Measurements from ENCODE around the gene APMAP. TPM values are rescaled to one million over a fixed set of nuclear protein-coding genes. Genes with fewer than 3 reads are reported as not detected.

APMAP gene
- total RNA-seq, 4 donors from 2014 or later: 45.3 to 83.1 (median 54.1) TPM

DNA sequence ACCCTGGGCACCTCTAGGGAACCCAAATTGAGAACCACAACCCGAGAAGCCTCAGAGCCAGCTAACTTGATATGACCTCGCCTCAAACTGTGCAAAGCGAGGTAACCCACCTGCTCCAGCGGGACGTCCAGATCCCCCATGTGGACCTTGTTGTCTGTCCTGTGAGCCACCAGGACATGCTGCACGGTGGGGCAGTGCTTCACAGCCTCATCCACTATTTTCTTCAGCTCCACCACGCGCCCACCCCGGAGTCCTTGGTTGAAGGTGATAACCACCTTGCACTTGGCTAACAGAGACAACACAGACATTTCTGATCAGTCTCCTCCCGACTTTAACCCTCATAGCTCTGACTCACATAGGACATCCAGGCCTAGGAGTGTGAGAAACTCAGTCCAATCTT is 30.8 kb upstream of the APMAP start:
- Histone ChIP-seq H3K36me3 (peaks cover 0 to 52% (median 0%) of the 10 kb centered on the region in 3 donors), H3K4me1 (peaks cover 0 to 62% (median 14%) of the 10 kb centered on the region in 4 donors), H3K27me3 (no peaks in the 10 kb centered on the region), H3K4me3 (no peak overlapping the region), H3K27ac (no peak overlapping the region), H3K9me3 (no peaks in the 10 kb centered on the region)
- WGBS, 2 donors: 86 to 92% methylated on average over 9 to 10 of the region's 10 CpGs
- TF ChIP-seq, protein P1, sequence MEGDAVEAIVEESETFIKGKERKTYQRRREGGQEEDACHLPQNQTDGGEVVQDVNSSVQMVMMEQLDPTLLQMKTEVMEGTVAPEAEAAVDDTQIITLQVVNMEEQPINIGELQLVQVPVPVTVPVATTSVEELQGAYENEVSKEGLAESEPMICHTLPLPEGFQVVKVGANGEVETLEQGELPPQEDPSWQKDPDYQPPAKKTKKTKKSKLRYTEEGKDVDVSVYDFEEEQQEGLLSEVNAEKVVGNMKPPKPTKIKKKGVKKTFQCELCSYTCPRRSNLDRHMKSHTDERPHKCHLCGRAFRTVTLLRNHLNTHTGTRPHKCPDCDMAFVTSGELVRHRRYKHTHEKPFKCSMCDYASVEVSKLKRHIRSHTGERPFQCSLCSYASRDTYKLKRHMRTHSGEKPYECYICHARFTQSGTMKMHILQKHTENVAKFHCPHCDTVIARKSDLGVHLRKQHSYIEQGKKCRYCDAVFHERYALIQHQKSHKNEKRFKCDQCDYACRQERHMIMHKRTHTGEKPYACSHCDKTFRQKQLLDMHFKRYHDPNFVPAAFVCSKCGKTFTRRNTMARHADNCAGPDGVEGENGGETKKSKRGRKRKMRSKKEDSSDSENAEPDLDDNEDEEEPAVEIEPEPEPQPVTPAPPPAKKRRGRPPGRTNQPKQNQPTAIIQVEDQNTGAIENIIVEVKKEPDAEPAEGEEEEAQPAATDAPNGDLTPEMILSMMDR (IDR thresholded peaks at IDR 0.05): no peak
- no peak for TF ChIP-seq POLR2A (IDR thresholded peaks at IDR 0.05)
- DNase-seq (ENCODE audit: low spot score in 2 of 2): no peak

DNA sequence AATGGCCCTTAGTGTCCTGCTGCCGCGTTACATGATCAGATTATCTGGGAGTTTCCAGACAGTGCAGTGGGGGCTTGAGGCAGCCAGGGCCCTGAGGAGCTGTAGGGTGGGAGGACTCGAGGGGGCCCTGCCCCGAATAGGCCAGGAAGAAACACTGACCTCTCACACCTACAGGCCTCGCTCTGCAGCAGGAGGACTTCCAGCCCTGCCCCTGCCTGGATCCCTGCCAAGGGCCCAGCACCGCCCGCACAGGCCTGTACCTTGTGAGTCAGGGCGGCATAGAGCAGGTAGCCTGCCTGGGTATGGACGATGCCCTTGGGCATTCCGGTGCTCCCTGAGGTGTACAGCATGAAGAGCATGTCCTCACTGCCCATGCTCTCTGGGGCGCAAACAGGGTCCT is 30.1 kb upstream of the APMAP start:
- Histone ChIP-seq H3K4me3 (no peak overlapping the region), H3K27ac (peak overlapping the region in 1 of 4 donors; percentile 1), H3K36me3 (peaks cover 0 to 59% (median 0%) of the 10 kb centered on the region in 3 donors), H3K9me3 (no peaks in the 10 kb centered on the region), H3K4me1 (peaks cover 0 to 55% (median 11%) of the 10 kb centered on the region in 4 donors), H3K27me3 (no peaks in the 10 kb centered on the region)
- peak in 1 of 2 donors; percentile 9 for DNase-seq (ENCODE audit: low spot score in 2 of 2)
- WGBS, 2 donors: 73 to 81% methylated on average over 8 to 10 of the region's 11 CpGs
- TF ChIP-seq EP300 (IDR thresholded peaks at IDR 0.05): no peak
- TF ChIP-seq, protein P1 (IDR thresholded peaks at IDR 0.05): no peak
- no peak for TF ChIP-seq POLR2A (IDR thresholded peaks at IDR 0.05)

DNA sequence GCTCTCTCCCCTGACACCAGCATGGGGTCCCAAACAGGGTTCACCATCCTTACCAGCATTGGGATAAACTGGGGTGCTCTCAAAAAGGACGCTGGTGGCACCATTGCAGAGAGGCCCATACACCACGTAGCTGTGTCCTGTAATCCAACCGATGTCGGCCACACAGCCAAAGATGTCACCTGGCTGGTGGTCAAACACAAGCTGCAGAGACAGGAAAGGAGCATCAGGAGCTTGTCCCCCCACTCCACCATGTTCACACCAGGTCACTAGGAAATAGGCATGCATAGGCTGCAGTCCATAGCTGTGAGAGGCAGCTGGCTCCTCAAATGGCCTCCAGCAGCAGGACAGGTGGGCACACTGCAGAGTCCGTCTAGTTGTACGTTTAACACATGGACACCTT is 28.8 kb upstream of the APMAP start:
- peaks cover 0 to 41% (median 2%) of the 10 kb centered on the region in 4 donors for H3K4me1 ChIP-seq
- H3K9me3 ChIP-seq: no peaks in the 10 kb centered on the region
- WGBS, 2 donors: 99 to 100% methylated on average over 2 to 6 of the region's 6 CpGs
- H3K36me3 ChIP-seq: peaks cover 0 to 72% (median 0%) of the 10 kb centered on the region in 3 donors
- H3K27me3 ChIP-seq: no peaks in the 10 kb centered on the region
- no peak overlapping the region for H3K27ac ChIP-seq
- H3K4me3 ChIP-seq: no peak overlapping the region
- no peak for DNase-seq (ENCODE audit: low spot score in 2 of 2)
- TF ChIP-seq, protein P1 (IDR thresholded peaks at IDR 0.05): no peak
- TF ChIP-seq POLR2A (IDR thresholded peaks at IDR 0.05) (no peak), EP300 (IDR thresholded peaks at IDR 0.05) (no peak)

DNA sequence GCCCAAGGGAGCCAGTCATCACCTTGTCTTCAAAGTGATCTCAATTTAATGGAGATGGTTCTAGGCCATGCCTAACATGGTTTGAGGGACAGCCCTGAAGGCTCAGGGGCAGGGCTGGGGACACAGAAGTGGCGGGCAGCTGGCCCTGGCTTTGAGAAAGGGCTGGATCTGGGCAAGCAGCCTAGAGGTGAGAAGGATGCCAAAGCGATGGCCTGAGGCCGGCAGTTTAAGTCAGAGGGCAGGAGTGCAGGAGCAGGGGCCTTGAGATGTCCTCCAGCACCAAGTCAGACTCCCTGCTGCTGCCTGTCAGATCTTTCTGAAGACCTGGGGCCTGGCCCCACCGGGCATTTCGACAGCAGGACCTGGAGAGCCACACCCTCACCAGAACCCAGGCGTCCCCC is 28.4 kb upstream of the APMAP start:
- no peak for DNase-seq (ENCODE audit: low spot score in 2 of 2)
- 81 to 86% methylated on average over 6 of the region's 6 CpGs for WGBS, 2 donors
- TF ChIP-seq EP300 (IDR thresholded peaks at IDR 0.05) (no peak), POLR2A (IDR thresholded peaks at IDR 0.05) (no peak)
- TF ChIP-seq, protein P1 (IDR thresholded peaks at IDR 0.05): no peak
- no peaks in the 10 kb centered on the region for H3K9me3 ChIP-seq
- H3K36me3 ChIP-seq: peaks cover 0 to 77% (median 0%) of the 10 kb centered on the region in 3 donors
- H3K27me3 ChIP-seq: no peaks in the 10 kb centered on the region
- H3K4me1 ChIP-seq: peaks cover 0 to 37% (median 2%) of the 10 kb centered on the region in 4 donors
- no peak overlapping the region for H3K4me3 ChIP-seq
- H3K27ac ChIP-seq: no peak overlapping the region

DNA sequence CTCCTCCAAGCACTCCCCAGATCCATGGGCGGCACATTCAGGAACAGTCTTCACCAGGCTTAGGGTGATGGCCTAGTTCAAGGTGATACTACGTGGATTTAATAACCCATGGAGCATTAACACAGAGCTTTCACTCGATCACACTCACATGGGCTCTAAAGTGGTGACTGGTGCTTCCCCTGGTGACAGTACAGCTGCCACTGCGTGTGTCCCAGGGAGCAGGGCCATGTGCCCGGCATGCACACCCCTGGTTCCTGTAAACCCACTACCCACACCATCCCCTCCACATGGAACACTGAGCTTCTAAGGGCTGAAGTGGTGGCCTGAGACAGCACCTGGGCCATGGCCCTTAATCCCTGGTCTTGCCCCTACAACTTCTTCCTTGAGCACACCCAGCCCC is 27.8 kb upstream of the APMAP start:
- Histone ChIP-seq H3K36me3 (peaks cover 0 to 82% (median 0%) of the 10 kb centered on the region in 3 donors), H3K4me3 (no peak overlapping the region), H3K27ac (no peak overlapping the region), H3K27me3 (no peaks in the 10 kb centered on the region), H3K4me1 (peaks cover 0 to 33% (median 2%) of the 10 kb centered on the region in 4 donors), H3K9me3 (no peaks in the 10 kb centered on the region)
- 93 to 96% methylated on average over 4 to 5 of the region's 5 CpGs for WGBS, 2 donors
- DNase-seq (ENCODE audit: low spot score in 2 of 2): no peak
- TF ChIP-seq, protein P1 (IDR thresholded peaks at IDR 0.05): no peak
- no peak for TF ChIP-seq POLR2A (IDR thresholded peaks at IDR 0.05)
- TF ChIP-seq EP300 (IDR thresholded peaks at IDR 0.05): no peak

Data from tibial nerve (tissue), 4 donors.